GM12865 (cell line): ENCODE measurements around the gene FCRLB.
"Not testable (repeated sequence)": the region's sequence is repeated elsewhere in the genome, so short reads cannot be mapped to it uniquely, and the experiment has no call there.

Experiments
- DNase-seq: peaks from one replicate; pipeline ENCODE4 v3.0.0; 2010; ENCODE audit warnings: low read depth
- H3K4me3 ChIP-seq: 2 replicates; pipeline ENCODE4 v1.5.1; 2011; ENCODE audit warnings: mild to moderate bottlenecking, low read depth, low read length, control low read depth
- TF ChIP-seq, protein P1 (sequence below): IDR thresholded peaks from 2 replicates; pipeline ENCODE4 v1.5.1; 2011; ENCODE audit warnings: low read length, control low read depth, low read depth, inconsistent platforms; ENCODE audit not compliant: insufficient read depth; ENCODE audit errors: missing control alignments

Gene FCRLB

DNA sequence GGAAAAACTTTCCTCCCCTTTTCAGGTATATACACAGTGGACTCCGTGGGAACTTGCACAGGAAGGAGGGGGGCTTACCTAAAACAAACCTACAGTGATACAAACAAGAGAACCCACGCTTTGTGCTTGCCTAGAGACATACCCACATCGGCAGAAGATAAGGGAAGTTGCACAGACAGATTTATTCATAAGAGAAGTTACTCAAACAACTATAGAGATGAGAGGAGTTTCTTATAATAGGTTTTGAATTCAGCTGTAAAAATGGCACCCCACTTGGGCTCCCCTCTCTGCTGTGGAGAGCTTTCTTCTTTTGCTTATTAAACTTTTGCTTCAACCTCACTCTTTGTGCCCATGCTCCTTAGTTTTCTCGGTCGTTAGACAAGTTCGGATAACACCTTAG, 26.5 kb downstream of the FCRLB start:
- TF ChIP-seq, protein P1, sequence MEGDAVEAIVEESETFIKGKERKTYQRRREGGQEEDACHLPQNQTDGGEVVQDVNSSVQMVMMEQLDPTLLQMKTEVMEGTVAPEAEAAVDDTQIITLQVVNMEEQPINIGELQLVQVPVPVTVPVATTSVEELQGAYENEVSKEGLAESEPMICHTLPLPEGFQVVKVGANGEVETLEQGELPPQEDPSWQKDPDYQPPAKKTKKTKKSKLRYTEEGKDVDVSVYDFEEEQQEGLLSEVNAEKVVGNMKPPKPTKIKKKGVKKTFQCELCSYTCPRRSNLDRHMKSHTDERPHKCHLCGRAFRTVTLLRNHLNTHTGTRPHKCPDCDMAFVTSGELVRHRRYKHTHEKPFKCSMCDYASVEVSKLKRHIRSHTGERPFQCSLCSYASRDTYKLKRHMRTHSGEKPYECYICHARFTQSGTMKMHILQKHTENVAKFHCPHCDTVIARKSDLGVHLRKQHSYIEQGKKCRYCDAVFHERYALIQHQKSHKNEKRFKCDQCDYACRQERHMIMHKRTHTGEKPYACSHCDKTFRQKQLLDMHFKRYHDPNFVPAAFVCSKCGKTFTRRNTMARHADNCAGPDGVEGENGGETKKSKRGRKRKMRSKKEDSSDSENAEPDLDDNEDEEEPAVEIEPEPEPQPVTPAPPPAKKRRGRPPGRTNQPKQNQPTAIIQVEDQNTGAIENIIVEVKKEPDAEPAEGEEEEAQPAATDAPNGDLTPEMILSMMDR, result no peak
- no peak overlapping the region for H3K4me3 ChIP-seq
- no peak for DNase-seq

DNA sequence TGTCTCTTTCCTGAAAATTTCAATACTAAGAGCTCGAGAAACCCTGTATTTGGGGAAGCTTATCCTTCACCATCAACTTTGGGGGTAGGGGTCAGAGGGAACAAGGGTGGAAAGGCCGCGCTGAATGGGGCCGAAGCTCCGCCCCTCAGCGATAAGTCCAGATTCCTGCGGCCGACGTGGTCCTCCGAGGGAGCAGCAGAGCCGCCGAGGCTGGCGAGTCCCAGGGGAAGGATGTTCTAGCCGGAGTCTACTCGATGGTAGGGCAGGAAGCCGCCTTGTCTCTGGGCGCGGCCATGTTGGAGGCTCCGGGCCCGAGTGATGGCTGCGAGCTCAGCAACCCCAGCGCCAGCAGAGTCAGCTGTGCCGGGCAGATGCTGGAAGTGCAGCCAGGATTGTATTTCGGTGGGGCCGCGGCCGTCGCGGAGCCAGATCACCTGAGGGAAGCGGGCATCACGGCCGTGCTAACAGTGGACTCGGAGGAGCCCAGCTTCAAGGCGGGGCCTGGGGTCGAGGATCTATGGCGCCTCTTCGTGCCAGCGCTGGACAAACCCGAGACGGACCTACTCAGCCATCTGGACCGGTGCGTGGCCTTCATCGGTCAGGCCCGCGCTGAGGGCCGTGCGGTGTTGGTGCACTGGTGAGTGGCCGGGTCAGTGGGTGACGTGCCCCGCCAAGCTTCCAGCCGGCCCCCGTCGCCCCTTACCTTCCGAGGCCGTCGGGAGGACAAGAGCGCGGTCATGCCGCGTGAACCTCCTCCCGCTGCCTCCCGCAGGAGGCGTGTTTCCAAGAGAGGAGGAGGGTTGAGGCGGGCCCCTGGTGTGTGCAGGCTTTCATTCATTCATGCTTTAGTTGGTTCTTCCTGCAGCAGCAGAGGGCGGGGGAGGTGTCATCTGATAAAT, 28.4 kb downstream of the FCRLB start, which contains the start of gene DUSP12:
Gene DUSP12, plus strand, starts transcription at position 278 of the 899 bp plus-strand sequence. Its CDS starts 16 bp downstream, at position 294.
- TF ChIP-seq, protein P1, result no peak
- peak within 1 kb of the TSS; percentile 76 for H3K4me3 ChIP-seq
- peak; percentile 98 for DNase-seq

DNA sequence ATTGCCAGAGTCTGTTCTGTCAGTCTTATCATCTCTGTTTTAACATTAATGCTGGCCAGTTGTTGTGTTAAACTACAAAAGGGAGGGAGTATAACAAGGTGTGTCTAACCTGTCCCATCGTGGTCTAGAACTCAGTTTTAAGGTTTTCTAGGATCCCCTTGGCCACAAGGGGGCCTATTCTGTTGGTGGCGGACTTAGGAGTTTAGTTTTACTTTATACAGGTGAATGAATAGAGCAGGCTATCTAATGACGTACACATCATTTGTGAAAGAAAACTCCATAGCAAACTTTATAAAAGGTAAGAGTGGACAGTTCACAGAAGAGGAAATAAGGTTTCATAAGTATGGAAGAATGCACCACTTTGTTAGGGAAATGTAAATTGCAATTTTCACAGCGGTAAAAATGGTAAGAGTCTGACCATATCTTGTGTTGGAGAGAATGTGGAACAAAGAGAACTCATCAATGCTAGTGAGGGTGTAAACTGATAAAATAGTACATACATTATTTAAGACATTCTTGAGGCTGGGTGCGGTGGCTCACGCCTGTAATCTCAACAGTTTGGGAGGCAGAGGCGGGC, 42.3 kb downstream of the FCRLB start:
- H3K4me3 ChIP-seq, result no peak overlapping the region
- TF ChIP-seq, protein P1, result peak; percentile 59
- peak; percentile 59 for DNase-seq

DNA sequence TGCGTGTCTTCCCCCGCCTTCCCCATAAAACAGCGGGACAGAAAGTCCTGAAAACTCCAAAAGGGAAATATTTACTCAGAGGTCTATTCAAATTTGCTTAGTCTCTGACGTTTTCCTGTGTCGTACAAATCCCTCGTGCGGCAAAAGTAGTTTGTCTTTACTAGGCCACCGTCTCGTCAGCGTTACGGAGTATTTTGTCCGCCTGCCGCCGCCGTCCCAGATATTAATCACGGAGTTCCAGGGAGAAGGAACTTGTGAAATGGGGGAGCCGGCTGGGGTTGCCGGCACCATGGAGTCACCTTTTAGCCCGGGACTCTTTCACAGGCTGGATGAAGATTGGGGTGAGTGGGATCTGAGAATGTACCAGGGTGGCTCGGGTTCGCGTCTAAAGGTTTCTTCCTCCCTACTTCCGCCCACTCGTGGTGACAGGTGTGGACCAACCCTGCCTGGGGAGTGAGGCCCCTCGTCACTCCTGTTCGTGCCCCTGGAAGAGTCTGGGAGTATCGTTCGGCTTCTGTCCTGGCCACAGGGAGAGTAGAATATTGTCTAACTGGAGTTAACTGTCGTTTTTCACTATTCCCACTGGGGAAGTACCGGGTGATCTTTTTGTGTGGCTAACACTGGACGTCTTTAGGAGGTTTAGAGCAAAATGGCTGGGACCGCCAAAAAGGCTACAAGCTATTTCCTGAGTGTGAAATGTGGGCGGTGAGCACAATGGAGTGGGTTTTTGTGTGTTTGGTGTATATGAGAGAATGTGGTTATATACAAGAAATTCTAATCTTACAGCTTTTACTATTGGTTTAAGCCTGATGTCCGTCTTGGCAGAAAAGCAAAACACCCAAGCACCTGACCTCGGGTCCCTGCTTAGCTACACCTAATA, 45.0 kb downstream of the FCRLB start, which contains the start of gene ATF6:
Gene ATF6, plus strand, starts transcription at position 219 of the 880 bp plus-strand sequence. Its CDS starts 41 bp downstream, at position 260.
- peak within 1 kb of the TSS; percentile 86 for H3K4me3 ChIP-seq
- DNase-seq, result peak; percentile 93
- TF ChIP-seq, protein P1, result no peak

DNA sequence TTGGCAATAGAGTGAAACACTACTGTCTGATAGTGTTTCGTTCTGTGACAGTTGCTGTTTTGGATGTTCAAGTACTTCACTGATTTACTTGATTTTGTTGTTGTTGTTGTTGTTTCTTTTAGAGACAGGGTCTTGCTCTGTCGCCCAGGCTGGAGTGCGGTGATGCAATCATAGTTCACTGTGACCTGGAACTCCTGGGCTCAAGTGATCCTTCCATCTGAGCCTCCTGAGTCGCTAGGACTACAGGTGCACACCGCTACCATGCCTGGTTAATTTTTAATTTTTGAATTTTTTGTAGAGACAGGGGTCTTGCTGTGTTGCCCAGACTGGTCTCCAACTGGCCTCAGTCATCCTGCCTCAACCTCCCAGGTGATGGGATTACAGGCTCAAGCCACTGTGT, 47.1 kb downstream of the FCRLB start:
- H3K4me3 ChIP-seq, result no peak overlapping the region
- TF ChIP-seq, protein P1, result no peak
- no peak for DNase-seq

DNA sequence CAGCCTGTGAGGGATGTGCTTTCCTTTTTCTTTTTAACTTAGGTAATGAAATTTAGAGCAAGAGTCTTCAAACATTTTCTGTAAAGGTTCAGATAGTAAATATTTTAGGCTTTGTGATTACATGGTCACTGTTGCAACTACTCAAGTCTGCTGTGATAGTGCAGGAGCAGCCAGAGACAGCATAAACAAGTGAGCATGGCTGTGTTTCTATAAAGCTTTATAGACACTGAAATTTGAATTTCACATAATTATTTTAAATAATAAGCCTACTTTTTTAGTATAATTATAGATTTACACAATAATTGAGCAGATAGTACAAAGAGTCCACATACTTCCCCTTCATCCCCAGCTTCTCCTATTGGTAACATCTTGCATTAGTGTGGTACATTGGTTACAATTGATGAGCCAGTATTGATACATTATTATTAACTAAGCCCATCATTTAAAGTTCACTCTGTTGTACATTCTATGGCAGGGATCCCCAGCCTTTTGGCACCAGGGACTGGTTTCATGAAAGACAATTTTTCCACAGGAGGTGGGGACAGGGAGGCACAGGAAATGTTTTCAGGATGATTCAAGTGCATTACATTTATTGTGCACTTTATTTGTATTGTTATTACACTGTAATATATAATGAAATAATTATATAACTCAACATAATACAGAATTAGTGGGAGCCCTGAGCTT, 47.8 kb downstream of the FCRLB start:
- TF ChIP-seq, protein P1, result no peak
- DNase-seq, result no peak
- no peak overlapping the region for H3K4me3 ChIP-seq

DNA sequence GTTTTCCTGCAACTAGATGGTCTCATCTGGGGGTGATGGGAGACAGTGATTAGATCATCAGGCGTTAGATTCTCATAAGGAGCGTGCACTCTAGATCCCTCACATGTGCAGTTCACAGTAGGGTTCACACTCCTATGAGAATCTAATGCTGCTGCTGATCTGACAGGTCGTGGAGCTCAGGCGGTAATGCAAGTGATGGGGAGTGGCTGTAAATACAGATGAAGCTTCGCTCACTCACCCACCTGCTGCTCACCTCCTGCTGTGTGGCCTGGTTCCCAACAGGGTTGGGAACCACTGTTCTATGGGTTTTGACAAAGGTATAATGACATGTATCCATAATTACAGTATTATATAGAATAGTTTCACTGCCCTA, 48.3 kb downstream of the FCRLB start:
- not testable (repeated sequence) for H3K4me3 ChIP-seq, DNase-seq
